OCI-LY1 (cell line): Measurements from ENCODE around the gene NR3C1.

Source experiments
- H2AFZ ChIP-seq: fragments of 200-600 bp; sonication (generic), shearing (Covaris generic); 2 replicates; pipeline ENCODE4 v1.6.0; 2014; ENCODE audit warnings: antibody characterized with exemption, mild to moderate bottlenecking, low read length
- H3F3A ChIP-seq: fragments of 200-600 bp; sonication (generic), shearing (Covaris generic); 2 replicates; pipeline ENCODE4 v1.6.0; 2014; ENCODE audit warnings: mild to moderate bottlenecking, antibody characterized with exemption, low read length, moderate library complexity; ENCODE audit not compliant: insufficient read depth
- H3K27ac ChIP-seq: fragments of 200-600 bp; sonication (generic); 2 replicates; pipeline ENCODE4 v1.5.1; 2014; ENCODE audit warnings: low read length, mixed run types, mild to moderate bottlenecking, low read depth; ENCODE audit not compliant: poor library complexity, severe bottlenecking
- H3K27me3 ChIP-seq: fragments of 200-600 bp; sonication (generic); 2 replicates; pipeline ENCODE4 v1.6.0; 2014; ENCODE audit warnings: antibody characterized with exemption, mild to moderate bottlenecking, low read length, moderate library complexity; ENCODE audit not compliant: insufficient read depth
- H3K36me3 ChIP-seq: fragments of 200-600 bp; sonication (generic); 2 replicates; pipeline ENCODE4 v1.6.1; 2014; ENCODE audit warnings: mild to moderate bottlenecking, antibody characterized with exemption, low read length, moderate library complexity, mixed read lengths; ENCODE audit not compliant: insufficient read depth
- H3K4me1 ChIP-seq: fragments of 200-600 bp; sonication (generic); 2 replicates; pipeline ENCODE4 v1.5.1; 2014; ENCODE audit warnings: mild to moderate bottlenecking, low read length, moderate library complexity; ENCODE audit not compliant: insufficient read depth, severe bottlenecking
- H3K4me2 ChIP-seq: fragments of 200-600 bp; sonication (generic), shearing (Covaris generic); 2 replicates; pipeline ENCODE4 v1.6.1; 2014; ENCODE audit warnings: low read length
- H3K4me3 ChIP-seq: fragments of 200-600 bp; sonication (generic); 2 replicates; pipeline ENCODE4 v1.5.1; 2014; ENCODE audit warnings: low read length, low read depth, mild to moderate bottlenecking, mixed read lengths; ENCODE audit not compliant: poor library complexity, severe bottlenecking
- H3K79me2 ChIP-seq: fragments of 200-600 bp; shearing (Covaris generic); 2 replicates; pipeline ENCODE4 v1.6.1; 2016; ENCODE audit warnings: mixed run types, low read length, mixed read lengths; ENCODE audit not compliant: insufficient read depth
- H3K9ac ChIP-seq: fragments of 200-600 bp; sonication (generic), shearing (Covaris generic); 2 replicates; pipeline ENCODE4 v1.6.1; 2014; ENCODE audit warnings: mild to moderate bottlenecking, low read length, mixed read lengths
- H3K9me2 ChIP-seq: fragments of 200-600 bp; sonication (generic), shearing (Covaris generic); 2 replicates; pipeline ENCODE4 v1.6.1; 2014; ENCODE audit warnings: low read depth, mild to moderate bottlenecking, low read length, mixed read lengths
- H3K9me3 ChIP-seq: fragments of 200-600 bp; shearing (Covaris generic); 2 replicates; pipeline ENCODE4 v1.6.1; 2014; ENCODE audit warnings: low read length, mixed read lengths
- H4K20me1 ChIP-seq: fragments of 200-600 bp; sonication (generic), shearing (Covaris generic); 2 replicates; pipeline ENCODE4 v1.6.0; 2016; ENCODE audit warnings: mild to moderate bottlenecking, low read length; ENCODE audit not compliant: insufficient read depth
- EZH2 ChIP-seq: fragments of 200-600 bp; sonication (generic), shearing (Covaris generic); IDR thresholded peaks from 2 replicates; pipeline ENCODE4 v1.8.0; 2017; ENCODE audit warnings: borderline replicate concordance, mixed run types, mild to moderate bottlenecking, antibody characterized with exemption, low read length, moderate library complexity, mixed read lengths
- TF ChIP-seq, protein P1 (sequence below): fragments of 200-600 bp; sonication (generic), shearing (Covaris generic); IDR thresholded peaks from 2 replicates; pipeline ENCODE4 v1.5.1; 2017; ENCODE audit warnings: mild to moderate bottlenecking, antibody characterized with exemption, low read length, moderate library complexity, mixed read lengths

Gene NR3C1

DNA sequence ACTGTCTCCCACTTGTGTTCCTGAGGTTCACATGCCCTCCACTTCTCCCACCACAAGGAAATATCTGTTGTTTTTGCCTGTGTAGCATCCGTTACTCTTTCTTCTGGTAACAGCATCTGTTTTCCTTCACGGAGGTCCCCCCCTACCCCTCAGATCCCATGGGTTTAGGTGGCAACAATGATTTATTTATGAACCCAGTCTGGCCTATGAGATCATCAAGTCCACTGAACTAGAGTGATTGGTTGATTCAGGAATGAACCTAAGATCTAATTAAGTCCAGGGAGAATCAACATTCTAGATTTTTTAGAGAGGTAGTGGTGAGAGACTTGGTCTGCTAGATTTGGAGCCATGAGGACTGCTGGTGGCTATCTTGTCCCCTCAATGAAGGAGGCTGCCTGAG, 166.8 kb downstream of the NR3C1 start:
- H3K9ac ChIP-seq = no peak overlapping the region
- no peaks in the 10 kb centered on the region for H3K27me3 ChIP-seq
- no peak for TF ChIP-seq EZH2
- TF ChIP-seq, protein P1, sequence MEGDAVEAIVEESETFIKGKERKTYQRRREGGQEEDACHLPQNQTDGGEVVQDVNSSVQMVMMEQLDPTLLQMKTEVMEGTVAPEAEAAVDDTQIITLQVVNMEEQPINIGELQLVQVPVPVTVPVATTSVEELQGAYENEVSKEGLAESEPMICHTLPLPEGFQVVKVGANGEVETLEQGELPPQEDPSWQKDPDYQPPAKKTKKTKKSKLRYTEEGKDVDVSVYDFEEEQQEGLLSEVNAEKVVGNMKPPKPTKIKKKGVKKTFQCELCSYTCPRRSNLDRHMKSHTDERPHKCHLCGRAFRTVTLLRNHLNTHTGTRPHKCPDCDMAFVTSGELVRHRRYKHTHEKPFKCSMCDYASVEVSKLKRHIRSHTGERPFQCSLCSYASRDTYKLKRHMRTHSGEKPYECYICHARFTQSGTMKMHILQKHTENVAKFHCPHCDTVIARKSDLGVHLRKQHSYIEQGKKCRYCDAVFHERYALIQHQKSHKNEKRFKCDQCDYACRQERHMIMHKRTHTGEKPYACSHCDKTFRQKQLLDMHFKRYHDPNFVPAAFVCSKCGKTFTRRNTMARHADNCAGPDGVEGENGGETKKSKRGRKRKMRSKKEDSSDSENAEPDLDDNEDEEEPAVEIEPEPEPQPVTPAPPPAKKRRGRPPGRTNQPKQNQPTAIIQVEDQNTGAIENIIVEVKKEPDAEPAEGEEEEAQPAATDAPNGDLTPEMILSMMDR = no peak
- H3K27ac ChIP-seq = no peak overlapping the region
- no peaks in the 10 kb centered on the region for H4K20me1 ChIP-seq
- no peaks in the 10 kb centered on the region for H3K36me3 ChIP-seq
- H3K79me2 ChIP-seq = no peaks in the 10 kb centered on the region
- H3K9me2 ChIP-seq = no peaks in the 10 kb centered on the region
- H3K4me1 ChIP-seq = peaks cover 18% of the 10 kb centered on the region
- no peak overlapping the region for H3K4me2 ChIP-seq
- no peak overlapping the region for H3K4me3 ChIP-seq
- H3F3A ChIP-seq = no peaks in the 10 kb centered on the region
- no peak overlapping the region for H2AFZ ChIP-seq
- no peaks in the 10 kb centered on the region for H3K9me3 ChIP-seq

DNA sequence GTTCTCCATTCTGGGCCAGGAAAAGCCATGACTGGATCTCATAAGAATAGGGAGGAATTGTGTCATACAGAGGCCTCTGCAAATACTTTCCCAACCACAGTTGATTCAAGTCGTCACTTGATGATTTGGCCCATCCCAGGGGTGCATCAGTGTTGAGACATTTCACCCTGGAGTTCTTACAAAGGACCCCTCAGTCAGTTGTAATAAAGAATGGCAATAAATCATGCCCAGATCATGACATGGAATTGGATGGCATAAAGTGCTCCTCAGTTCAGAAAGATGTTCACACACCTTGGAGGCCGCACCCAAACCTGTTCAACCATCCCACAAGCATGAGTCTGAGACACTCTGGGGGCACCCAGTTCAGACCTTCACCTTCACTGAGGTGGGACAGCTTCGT, 168.1 kb downstream of the NR3C1 start:
- H3K9ac ChIP-seq = no peak overlapping the region
- no peaks in the 10 kb centered on the region for H3F3A ChIP-seq
- no peak overlapping the region for H3K27ac ChIP-seq
- no peak overlapping the region for H3K4me3 ChIP-seq
- no peak overlapping the region for H2AFZ ChIP-seq
- H3K4me2 ChIP-seq = no peak overlapping the region
- H3K4me1 ChIP-seq = peaks cover 30% of the 10 kb centered on the region
- no peaks in the 10 kb centered on the region for H3K79me2 ChIP-seq
- H3K9me3 ChIP-seq = no peaks in the 10 kb centered on the region
- no peaks in the 10 kb centered on the region for H3K27me3 ChIP-seq
- no peaks in the 10 kb centered on the region for H3K9me2 ChIP-seq
- H4K20me1 ChIP-seq = no peaks in the 10 kb centered on the region
- TF ChIP-seq, protein P1 = no peak
- TF ChIP-seq EZH2 = no peak
- H3K36me3 ChIP-seq = no peaks in the 10 kb centered on the region

DNA sequence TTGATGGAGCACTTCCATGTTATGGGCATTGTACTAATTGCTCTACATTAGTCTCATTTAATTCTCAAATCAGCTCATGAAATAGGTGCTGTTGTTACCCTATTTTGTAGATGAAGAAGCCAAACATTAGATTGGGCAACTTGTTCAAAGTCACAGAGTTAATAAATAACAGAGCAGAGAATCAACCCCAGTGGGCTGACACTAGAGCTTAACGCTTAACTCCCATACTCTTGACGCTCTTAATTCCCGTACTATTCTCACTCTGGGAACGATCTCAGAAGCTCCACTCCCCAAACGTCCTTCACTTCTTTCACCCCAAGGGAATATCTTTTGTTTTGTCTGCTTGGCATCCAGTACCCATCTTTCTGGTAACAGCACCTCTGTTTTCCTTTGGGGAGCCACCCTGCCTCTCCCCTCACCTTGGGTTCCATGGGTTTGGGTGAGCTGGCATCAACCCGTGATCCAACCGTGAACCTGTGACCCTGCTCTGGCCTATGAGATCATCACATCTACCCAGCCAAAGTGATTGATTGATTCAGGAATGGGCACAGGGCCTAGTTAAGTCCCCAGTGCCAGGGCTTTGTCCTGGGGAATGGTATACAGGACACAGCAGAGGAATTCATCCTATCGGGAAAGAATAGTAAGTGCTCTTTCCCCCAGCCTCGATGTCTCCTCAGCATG, 169.2 kb downstream of the NR3C1 start:
- no peak overlapping the region for H3K4me2 ChIP-seq
- H3K9ac ChIP-seq = no peak overlapping the region
- H3K9me2 ChIP-seq = no peaks in the 10 kb centered on the region

More for the DNA sequence above, 169.2 kb downstream of the NR3C1 start:
- Histone ChIP-seq H3K9me3 (no peaks in the 10 kb centered on the region), H3K4me1 (peaks cover 36% of the 10 kb centered on the region), H2AFZ (no peak overlapping the region), H3K4me3 (no peak overlapping the region), H3F3A (0 out of 2 replicates have a peak, but pooled peaks cover 5% of the 10 kb centered on the region), H3K27me3 (no peaks in the 10 kb centered on the region), H3K36me3 (no peaks in the 10 kb centered on the region), H3K27ac (no peak overlapping the region), H3K79me2 (no peaks in the 10 kb centered on the region), H4K20me1 (no peaks in the 10 kb centered on the region)
- TF ChIP-seq, protein P1 = no peak
- no peak for TF ChIP-seq EZH2
